ENCODE data around the gene TPK1.

Gene TPK1

GRCh38 chr7:144523621-144524020, 312.2 kb downstream of the TPK1 start:
- Histone ChIP-seq H3K9me3 (ENCODE audit: control insufficient read depth, insufficient read depth, low read length) (no peaks in the 10 kb centered on the region), H3K27me3 (ENCODE audit: control insufficient read depth, low read length) (no peaks in the 10 kb centered on the region), H4K20me1 (ENCODE audit: control insufficient read depth, insufficient read depth, low read depth, low read length) (no peaks in the 10 kb centered on the region), H3K4me3 (ENCODE audit: low read length) (no peak overlapping the region), H3K4me1 (ENCODE audit: control insufficient read depth, low read length) (no peaks in the 10 kb centered on the region), H3K79me2 (ENCODE audit: control insufficient read depth, low read length) (no peaks in the 10 kb centered on the region), H3K27ac (ENCODE audit: low read depth, low read length) (no peak overlapping the region), H3K9me2 (replicated peaks; ENCODE audit: control insufficient read depth, low read length) (no peaks in the 10 kb centered on the region), H3K4me2 (ENCODE audit: low read length) (no peak overlapping the region), H3K36me3 (ENCODE audit: control insufficient read depth, low read length) (no peaks in the 10 kb centered on the region), H3F3A (ENCODE audit: control insufficient read depth, insufficient read depth) (no peaks in the 10 kb centered on the region)
- no peak for TF ChIP-seq CTCF (IDR thresholded peaks at IDR 0.05; ENCODE audit: low read depth, low read length, poor library complexity, severe bottlenecking)
- TF ChIP-seq EZH2phosphoT487 (IDR thresholded peaks at IDR 0.05; ENCODE audit: borderline replicate concordance, low read length): no peak

- H3K79me2 ChIP-seq (ENCODE audit: control insufficient read depth, low read length): no peaks in the 10 kb centered on the region
- no peaks in the 10 kb centered on the region for H3K9me3 ChIP-seq (ENCODE audit: control insufficient read depth, insufficient read depth, low read length)
- H3K4me2 ChIP-seq (ENCODE audit: low read length): no peak overlapping the region
- H3K4me3 ChIP-seq (ENCODE audit: low read length): no peak overlapping the region
- H3K9me2 ChIP-seq (replicated peaks; ENCODE audit: control insufficient read depth, low read length): no peaks in the 10 kb centered on the region
- H3K4me1 ChIP-seq (ENCODE audit: control insufficient read depth, low read length): no peaks in the 10 kb centered on the region
- H3F3A ChIP-seq (ENCODE audit: control insufficient read depth, insufficient read depth): no peaks in the 10 kb centered on the region
- H4K20me1 ChIP-seq (ENCODE audit: control insufficient read depth, insufficient read depth, low read depth, low read length): no peaks in the 10 kb centered on the region
- no peak for TF ChIP-seq CTCF (IDR thresholded peaks at IDR 0.05; ENCODE audit: low read depth, low read length, poor library complexity, severe bottlenecking)
- TF ChIP-seq EZH2phosphoT487 (IDR thresholded peaks at IDR 0.05; ENCODE audit: borderline replicate concordance, low read length): no peak
- H3K27ac ChIP-seq (ENCODE audit: low read depth, low read length): no peak overlapping the region
- no peaks in the 10 kb centered on the region for H3K36me3 ChIP-seq (ENCODE audit: control insufficient read depth, low read length)
- no peaks in the 10 kb centered on the region for H3K27me3 ChIP-seq (ENCODE audit: control insufficient read depth, low read length)
Measured at GRCh38 chr7:144519925-144520324, 315.9 kb downstream of the TPK1 start.

GRCh38 chr7:144518360-144518759, 317.5 kb downstream of the TPK1 start:
- Histone ChIP-seq H3K9me3 (ENCODE audit: control insufficient read depth, insufficient read depth, low read length) (no peaks in the 10 kb centered on the region), H3K27ac (ENCODE audit: low read depth, low read length) (no peak overlapping the region), H3K36me3 (ENCODE audit: control insufficient read depth, low read length) (no peaks in the 10 kb centered on the region)

More at GRCh38 chr7:144518360-144518759, 317.5 kb downstream of the TPK1 start:
- Histone ChIP-seq H3K4me1 (ENCODE audit: control insufficient read depth, low read length) (no peaks in the 10 kb centered on the region), H3F3A (ENCODE audit: control insufficient read depth, insufficient read depth) (no peaks in the 10 kb centered on the region), H4K20me1 (ENCODE audit: control insufficient read depth, insufficient read depth, low read depth, low read length) (no peaks in the 10 kb centered on the region), H3K27me3 (ENCODE audit: control insufficient read depth, low read length) (no peaks in the 10 kb centered on the region), H3K79me2 (ENCODE audit: control insufficient read depth, low read length) (no peaks in the 10 kb centered on the region), H3K4me2 (ENCODE audit: low read length) (no peak overlapping the region), H3K9me2 (replicated peaks; ENCODE audit: control insufficient read depth, low read length) (no peaks in the 10 kb centered on the region), H3K4me3 (ENCODE audit: low read length) (no peak overlapping the region)
- no peak for TF ChIP-seq CTCF (IDR thresholded peaks at IDR 0.05; ENCODE audit: low read depth, low read length, poor library complexity, severe bottlenecking)
- no peak for TF ChIP-seq EZH2phosphoT487 (IDR thresholded peaks at IDR 0.05; ENCODE audit: borderline replicate concordance, low read length)

All from DOHH2 (cell line).